GM21737 (cell line): ENCODE measurements around the gene NNAT.
"Not testable (repeated sequence)": the region's sequence is repeated elsewhere in the genome, so short reads cannot be mapped to it uniquely, and the experiment has no call there.

Source experiments
- ATAC-seq: cut with Tn5 transposase; IDR thresholded peaks from one replicate; pipeline ENCODE4 v1.9.1; 2021; ENCODE audit warnings: mild to moderate bottlenecking, moderate library complexity; ENCODE audit not compliant: unreplicated experiment

NNAT gene, protein sequence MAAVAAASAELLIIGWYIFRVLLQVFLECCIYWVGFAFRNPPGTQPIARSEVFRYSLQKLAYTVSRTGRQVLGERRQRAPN

DNA sequence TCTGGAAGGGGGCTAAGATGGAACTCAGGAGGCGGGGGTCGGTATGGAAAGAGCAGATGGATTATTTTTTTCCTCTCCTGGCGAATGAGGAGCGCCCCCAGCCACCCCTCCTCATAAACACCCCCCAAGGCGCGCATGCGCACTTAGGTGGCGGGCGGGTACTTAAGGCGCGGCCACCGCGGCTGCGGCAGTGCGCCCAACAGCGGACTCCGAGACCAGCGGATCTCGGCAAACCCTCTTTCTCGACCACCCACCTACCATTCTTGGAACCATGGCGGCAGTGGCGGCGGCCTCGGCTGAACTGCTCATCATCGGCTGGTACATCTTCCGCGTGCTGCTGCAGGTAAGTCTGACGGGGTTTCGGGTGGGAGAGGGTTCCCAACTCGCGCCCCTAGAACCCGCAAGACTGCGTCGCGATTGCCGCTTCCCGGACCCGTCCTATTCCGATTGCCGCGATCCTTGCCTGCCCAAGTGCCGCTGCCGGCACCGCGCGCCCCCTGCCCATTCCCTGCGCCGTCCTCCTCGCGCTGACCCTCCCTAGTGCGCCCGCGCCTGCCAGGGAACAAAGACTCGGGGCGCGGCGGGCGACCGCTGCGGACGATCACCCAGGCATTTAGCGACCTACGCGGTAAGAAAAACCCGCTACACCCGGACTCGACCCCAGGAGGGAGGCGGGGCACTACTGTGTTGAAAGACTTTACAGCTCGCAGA is at the start of gene NNAT:
Gene NNAT, plus strand, starts transcription at position 190 of the 711 bp plus-strand sequence. Its CDS starts 82 bp downstream, at position 272.
- no peak for ATAC-seq

DNA sequence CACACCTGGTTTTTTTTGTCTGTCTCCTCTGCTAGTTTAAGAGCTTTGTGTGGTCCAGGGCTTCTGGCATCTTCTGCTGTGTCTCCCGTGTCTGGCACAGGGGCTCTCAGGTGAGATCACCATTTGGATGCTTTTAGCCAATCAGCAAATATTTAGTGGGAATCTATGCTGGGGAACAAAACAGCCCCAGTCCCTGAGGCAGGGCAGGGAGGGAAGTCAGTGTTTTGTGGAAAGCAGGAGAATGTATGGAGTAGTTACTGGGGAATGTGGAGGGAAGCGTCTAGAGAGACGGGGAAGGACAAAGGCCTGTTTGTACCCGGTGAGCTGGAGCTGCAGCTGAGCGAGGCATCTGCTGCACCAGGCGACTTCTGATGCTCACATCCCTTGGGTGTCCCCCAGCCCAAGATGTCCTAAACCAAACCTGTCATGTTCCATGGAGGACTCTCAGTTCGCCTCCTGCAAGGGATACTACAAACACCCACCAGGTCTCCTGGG is 49.3 kb upstream of the NNAT start:
- ATAC-seq: no peak

- not testable (repeated sequence) for ATAC-seq
Measured at GRCh38 chr20:37472435-37472834, 48.6 kb upstream of the NNAT start.

DNA sequence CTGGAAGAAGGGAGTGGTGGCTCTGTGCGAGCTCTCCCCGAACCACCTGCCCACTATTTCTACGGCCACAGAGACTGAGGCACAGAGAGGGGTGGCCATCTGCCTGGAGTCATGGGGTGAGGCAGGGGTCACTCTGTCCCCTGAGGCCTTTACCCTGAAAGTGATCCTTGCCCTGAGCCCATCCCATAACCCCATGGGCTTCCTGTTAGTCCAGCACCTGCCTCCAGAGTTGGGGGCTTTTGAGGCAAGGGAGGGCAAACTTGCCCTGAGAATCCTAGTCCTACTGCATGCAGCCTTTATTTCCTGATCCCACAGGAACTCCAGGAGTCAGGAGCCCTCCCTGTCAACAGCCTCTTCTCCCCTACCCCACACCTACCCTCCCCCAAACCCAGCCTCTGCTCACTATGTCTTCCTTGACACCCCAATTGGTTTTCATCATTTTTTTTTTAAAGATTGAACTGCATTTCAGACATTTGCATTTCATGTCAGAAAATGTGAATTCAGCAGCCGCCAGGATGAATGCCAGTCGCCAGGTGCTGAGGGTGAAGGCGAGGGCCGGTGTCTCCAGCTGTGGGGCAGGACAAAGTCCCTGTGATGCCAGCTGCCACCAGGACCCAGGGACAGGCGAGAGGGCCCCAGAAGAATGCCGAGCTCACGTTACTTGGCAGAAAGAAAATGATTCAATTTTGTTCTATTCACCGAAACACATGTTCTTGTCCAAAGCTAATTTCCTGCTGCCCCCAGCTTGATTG is 47.6 kb upstream of the NNAT start:
- ATAC-seq: no peak

DNA sequence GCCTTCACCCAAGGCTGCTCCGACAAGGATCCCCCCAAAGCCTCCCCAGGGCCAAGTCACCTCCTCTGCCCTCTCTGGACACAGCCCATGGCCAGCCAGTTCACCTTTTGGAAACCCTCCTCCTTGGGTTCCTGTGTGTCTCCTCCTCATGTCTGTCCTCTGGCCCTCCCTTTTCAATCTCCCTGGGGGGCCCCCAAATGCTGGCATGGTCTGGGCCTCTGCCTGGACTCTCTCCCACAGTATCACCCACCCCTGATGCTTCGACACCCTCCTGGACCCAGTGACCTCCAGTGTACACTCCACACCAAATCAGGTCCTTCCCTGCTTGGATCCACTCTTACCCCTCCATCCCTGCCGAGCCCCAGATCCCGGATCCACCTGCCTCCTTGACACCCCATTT is 46.7 kb upstream of the NNAT start:
- no peak for ATAC-seq

DNA sequence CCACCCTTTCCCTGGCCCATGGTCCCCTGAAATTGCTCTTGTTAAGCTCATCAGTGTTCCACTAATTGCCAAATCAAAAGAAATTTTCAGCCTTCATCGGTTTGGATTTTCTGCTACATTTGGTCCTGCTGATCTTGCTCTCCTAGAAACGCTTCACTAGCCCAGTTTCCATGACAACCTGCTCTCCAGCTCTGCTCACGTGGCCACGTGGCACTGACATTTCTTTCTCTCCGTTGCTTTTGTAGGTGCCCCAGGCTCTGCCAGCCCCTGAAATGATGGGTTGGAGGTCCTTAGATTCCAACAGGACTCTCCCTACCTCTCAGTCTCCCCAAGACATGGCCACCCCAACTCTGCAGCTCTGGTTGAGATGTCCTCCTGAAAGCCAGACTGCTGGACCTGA is 45.8 kb upstream of the NNAT start:
- ATAC-seq: no peak

DNA sequence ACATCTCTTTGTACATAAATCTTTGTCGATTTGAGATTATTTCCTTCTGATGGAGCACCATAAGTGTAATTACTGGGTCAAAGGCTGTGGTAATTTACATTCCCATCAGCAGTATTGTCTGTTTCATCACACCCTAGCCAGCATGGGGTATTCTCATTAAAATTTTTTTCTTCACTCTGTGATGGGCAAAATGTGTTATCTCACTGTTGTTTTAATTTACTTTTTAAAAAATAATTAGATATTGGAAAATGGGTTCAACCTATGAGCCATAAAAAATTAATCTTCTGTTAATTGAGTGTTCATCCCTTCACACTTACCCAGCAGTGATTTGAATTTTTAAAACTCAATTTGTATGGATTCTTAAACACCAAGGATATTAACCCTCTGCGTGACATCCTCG is 44.0 kb upstream of the NNAT start:
- ATAC-seq: no peak

- ATAC-seq: no peak
Measured at GRCh38 chr20:37479266-37479665, 41.8 kb upstream of the NNAT start.

DNA sequence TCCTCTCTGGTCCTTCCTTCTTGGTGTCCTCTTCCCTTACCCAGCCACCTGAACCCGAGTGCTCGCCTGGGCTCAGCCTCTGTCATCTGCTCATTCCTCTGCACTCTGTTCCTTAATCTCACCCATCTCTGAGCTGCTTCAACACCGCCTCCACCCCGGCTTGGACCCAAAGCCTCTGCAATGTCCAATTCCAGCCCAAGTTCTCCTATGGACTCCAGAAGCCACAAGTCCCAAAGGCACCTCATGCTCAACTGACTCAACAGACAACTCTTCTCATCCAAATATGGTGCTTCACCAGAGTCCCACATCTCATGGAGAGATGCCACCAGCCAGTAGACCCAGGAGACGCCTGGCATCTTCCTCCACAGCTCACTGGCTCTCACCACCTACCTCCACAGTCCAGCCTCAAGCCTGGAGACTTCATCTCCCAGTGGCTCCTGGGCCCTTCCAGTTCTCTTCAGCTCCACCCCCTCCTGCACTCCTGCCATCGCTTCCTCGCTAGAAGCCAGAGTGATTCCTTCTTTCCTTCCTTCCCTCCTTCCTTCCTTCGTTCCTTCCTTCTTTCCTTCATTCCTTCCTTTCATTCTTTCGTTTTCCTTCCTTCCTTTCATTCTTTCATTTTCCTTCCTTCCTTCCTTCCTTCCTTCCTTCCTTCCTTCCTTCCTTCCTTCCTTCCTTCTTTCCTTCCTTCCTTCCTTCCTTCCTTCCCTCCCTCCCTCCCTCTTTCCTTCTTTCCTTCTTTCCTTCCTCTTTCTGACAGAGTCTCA is 40.9 kb upstream of the NNAT start:
- no peak for ATAC-seq

- no peak for ATAC-seq
Measured at GRCh38 chr20:37480919-37481318, 40.1 kb upstream of the NNAT start.

GRCh38 chr20:37481610-37482009 is 39.4 kb upstream of the NNAT start:
- no peak for ATAC-seq

DNA sequence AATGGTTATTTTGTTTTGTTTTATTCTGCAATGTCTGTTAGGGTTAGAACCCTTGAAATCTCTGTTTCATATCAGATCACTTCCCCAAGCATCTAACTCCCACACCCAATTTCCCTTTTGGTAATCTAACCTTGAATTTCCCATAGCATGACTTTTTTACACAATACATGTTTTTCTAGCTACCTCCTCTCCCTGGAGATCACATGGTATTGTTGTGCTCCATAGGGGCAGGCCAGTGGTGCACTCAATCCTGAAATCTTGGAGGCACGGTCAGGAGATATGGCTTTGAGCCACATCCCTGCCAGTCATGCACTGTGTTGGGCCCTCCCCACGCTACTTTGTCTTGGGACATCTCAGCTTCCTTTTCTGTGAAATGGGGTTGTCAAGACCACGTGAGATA is 36.7 kb upstream of the NNAT start:
- ATAC-seq: no peak

GRCh38 chr20:37486209-37486608 is 34.8 kb upstream of the NNAT start:
- ATAC-seq: not testable (repeated sequence)

DNA sequence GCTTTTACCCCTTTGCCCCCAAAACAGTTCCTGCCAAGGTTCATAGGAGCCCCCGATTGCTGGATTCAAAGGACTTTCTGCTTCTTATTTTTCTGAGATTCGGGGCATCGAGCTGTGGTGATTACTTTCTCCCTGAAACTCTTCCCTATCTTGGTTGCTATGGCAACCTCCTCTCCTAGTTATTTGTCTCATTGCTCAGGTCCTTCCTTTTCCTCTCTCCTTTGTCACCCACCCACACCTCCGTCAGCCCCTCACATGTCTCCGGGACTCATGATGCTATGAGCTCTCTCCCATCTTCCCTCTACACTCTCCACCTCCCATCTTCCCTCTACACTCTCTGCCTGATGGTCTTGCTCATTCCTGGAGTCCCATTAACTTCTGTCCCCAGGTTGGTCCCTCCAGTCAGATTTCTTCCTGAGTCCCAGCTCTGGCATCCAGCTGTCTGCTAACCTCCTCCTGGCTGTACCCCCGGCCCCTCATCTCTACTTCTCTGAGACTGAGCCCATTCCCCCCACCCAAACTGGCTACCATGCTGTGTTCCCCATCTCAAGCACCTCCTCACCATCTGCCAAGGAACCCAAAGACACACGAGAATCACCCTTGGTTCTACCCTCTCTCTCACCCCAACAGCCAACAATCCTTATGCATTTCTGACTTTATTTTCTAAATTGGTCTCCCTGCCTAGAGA is 30.2 kb upstream of the NNAT start:
- no peak for ATAC-seq

GRCh38 chr20:37492096-37492625 is 28.9 kb upstream of the NNAT start:
- ATAC-seq: no peak

- no peak for ATAC-seq
Measured at GRCh38 chr20:37492945-37493344, 28.1 kb upstream of the NNAT start.

GRCh38 chr20:37494301-37494700 is 26.7 kb upstream of the NNAT start:
- no peak for ATAC-seq

DNA sequence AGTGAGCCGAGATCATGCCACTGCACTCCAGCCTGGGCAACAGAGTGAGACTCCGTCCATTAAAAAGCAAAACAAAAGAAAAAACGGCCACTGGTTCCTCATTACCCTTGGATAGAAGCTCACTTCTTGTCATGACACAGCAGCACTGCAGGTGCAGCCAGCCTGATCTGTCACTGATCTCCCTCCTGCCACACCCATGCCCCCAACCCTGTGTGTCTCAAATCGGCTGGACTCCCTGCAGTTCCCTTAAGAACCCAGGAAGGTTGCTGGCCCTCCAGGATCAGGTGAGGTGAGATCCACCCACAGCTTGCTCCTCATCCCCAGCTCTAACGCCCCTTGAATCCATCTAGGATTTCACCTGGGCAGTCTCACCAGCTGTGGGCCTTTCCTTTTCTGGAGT is 26.3 kb upstream of the NNAT start:
- ATAC-seq: no peak

- ATAC-seq: no peak
Measured at GRCh38 chr20:37498066-37498665, 22.9 kb upstream of the NNAT start.

DNA sequence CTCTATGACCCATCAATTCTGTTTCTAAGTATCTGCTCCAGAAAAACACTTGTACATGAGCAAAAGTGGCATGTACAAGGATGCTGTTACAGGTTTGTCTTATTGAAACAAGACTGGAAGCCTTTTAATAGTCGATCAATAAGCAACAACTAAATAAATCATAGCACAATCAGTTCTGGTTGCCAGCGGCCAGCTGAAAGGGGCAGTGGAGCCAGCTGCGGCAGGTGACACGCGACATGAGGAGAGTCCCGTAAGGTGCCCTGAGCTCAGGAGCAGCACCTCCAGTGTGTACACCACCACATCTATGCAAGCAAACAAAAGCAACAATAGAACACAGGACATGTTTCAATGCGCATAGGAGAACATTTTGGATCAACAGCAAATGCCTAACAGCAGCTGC is 20.7 kb upstream of the NNAT start:
- no peak for ATAC-seq
